Activated CD4-positive, alpha-beta T cell treated with anti-CD3 and anti-CD28 coated beads, Interleukin-2, amount 50 U/mL, for 16 hours (primary cell): ENCODE measurements around the gene SPECC1.
"Not testable (repeated sequence)": the region's sequence is repeated elsewhere in the genome, so short reads cannot be mapped to it uniquely, and the experiment has no call there.

ENCODE experiments used
- DNase-seq: peaks from one replicate; pipeline ENCODE4 v3.0.0-alpha.2; 2020

Gene SPECC1

GRCh38 chr17:20253323-20253722, 244.2 kb downstream of the SPECC1 start:
- no peak for DNase-seq

GRCh38 chr17:20254541-20254940, 245.4 kb downstream of the SPECC1 start:
- no peak for DNase-seq

DNA sequence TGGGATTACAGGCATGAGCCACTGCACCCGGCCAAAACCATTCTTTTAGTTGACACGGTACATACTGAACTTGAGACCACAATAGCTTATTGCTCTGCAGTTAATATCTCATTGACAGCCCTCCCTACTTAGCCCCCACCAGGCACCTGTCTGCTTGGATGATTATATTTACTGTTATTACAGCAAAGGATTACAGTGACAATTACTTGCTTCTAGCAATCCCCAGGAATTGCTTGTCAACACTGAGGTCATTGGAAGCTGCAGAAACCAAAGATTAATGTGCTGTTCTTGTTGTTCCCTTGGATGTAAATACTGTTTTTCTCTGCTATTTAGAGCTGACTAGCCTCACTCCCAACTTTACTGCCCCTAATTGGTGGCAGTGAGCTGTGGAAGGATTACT, 247.0 kb downstream of the SPECC1 start:
- no peak for DNase-seq

GRCh38 chr17:20257008-20257407, 247.8 kb downstream of the SPECC1 start:
- no peak for DNase-seq

- no peak for DNase-seq
Measured at GRCh38 chr17:20257798-20258197, 248.6 kb downstream of the SPECC1 start.

- DNase-seq, result no peak
Measured at GRCh38 chr17:20259668-20260067, 250.5 kb downstream of the SPECC1 start.

DNA sequence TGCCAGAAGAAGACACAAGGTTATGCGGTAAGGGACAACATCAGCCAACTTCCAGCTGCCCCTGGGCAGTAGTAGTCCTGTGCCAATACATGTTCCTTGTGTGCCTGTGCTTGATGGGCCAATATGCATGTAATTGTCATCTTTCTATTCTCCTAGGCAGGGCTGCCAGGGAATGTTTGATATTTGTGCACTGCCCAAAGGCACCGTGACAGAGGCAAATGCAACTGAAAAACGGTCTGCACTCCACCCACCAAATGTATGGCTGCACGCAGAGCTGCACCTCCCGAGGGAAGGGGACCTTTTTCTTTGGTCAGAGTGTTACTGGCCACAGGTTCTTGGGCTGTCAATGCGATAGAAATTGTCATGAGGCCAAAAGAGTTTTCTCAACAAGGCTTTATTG, 251.1 kb downstream of the SPECC1 start:
- DNase-seq, result no peak

DNA sequence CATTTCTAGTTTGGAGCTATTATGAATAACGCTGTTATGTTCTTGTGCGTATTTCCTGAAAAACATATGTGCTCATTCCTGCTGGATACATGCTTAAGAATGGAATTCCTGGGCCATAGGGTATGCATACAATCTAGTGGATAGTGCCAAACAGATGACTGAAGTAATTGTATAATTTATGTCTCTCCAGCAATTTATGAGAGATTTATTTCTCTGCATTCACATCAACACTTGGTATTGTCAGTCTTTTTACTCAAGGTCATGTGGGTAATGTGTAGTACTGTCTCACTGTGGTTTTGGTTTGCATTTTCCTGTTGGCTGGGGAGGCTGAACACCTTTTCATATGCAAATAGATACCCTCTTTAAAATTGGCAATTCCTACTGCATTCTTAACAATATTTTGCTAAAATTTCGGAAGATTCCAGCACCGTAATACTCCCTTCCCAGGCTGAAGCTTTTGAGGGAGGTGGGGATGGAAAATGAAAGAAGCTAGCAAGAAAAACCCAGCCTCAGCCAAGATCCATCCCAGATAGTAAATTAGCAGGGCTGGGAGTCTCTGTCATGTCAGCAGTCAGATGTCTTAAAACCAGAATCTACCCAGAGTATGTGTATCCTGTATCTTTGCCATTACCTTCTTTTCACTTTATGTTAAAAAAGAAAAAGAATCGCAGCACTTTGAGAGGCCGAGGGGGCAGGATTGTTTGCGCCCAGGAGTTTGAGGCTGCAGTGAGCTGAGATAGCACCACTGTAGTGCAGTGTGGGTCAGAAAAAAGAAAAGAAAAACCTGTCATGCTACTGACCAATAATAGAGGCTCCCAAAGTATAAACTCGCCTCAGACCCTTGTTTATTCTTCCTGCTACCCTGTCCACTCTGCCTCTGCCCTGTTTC, 253.3 kb downstream of the SPECC1 start:
- no peak for DNase-seq

DNA sequence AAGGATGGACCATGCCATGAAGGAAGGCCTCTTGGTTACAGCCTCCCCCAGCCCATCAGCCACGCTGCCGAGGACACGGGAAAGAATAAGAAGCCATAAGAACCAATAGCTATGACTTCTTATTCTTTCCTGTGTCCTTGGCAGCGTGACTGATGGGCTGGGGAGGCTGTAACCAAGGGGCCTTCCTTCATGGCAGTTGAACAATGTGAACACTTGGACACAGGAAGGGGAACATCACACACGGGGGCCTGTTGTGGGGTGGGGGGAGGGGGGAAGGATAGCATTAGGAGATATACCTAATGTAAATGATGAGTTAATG, 253.9 kb downstream of the SPECC1 start:
- not testable (repeated sequence) for DNase-seq

DNA sequence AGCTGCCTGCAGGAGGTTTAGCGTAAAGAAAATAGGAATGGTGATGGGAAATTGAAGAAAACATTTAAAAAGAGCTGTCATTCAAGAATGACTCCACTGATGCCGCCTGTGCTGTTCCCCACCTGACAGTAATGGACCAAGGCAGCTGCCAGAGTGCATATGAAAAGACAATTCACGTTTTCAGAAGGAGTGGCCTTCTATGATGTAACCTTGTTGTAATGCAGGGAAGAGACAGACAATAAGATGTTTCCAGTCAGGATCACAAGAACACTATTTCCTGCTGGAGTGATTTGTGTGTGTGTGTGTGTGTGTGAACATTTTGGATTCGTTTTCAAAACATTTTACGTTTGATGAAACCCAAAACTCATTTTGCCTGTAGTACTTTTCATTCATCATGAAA, 254.4 kb downstream of the SPECC1 start:
- DNase-seq, result no peak

DNA sequence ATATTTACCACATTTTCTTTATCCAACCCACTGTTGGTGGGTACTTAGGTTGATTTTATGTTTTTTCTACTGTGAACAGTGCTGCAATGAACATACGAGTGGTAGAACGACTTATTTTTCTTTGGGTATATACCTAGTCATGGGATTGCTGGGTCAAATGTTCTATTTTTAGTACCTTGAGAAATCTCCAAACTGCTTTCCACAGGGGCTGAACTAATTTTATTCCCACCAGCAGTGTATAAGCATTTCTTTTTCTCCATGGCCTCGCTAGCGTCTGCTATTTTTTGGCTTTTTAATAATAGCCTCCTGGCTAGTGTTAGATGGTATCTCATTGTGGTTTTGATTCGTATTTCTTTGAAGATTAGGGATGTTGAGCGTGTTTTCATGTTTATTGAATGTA, 255.8 kb downstream of the SPECC1 start:
- no peak for DNase-seq

DNA sequence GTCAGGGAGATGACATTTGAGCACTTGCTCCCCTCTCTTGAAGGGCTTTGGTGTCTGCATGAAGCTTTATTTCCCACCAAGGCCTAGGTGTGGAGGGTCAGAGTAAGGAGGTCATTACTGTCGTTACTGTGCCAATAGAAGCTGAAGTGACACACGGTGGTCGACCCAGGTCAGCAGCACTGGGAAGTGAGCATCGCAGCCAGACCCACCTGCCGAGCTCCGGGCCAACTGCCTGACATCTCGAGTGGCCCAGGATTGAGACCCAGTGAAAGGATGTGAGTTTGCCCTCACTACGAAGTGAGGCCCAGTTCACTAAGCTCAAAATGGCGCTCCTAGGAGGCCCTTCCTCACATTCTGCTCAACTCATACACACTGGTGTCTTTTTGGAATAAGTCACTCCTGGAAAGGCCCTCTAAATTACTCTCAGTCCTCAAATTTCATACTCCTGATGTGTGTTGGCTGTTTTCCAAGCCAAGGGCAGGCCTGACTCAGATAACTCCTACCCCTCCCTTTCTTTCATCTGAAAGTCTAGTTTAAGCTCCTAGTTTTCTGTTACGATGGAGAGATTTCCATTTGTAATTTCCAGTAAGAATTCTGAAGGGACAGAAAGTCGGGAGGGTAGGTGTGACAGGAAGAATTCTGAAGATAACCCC, 257.8 kb downstream of the SPECC1 start:
- DNase-seq, result no peak

GRCh38 chr17:20267459-20267842, 258.3 kb downstream of the SPECC1 start:
- no peak for DNase-seq

DNA sequence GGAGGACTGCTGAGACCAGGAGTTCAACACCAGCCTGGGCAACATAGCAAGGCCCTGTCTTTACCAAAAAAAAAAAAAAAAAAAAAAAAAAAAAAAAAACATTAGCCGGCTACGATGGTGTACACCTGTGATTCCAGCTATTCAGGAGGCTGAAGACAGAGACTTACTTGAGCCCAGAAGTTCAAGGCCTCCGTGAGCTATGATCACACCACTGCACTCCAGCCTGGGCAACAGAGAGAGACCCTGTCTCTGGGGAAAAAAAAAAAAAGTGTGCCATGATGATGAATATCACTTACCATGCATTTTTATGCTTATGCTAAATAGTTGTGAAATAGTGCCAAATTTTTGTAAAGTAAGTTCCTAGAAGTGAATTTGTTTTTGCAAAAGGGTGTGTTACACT, 261.2 kb downstream of the SPECC1 start:
- no peak for DNase-seq

DNA sequence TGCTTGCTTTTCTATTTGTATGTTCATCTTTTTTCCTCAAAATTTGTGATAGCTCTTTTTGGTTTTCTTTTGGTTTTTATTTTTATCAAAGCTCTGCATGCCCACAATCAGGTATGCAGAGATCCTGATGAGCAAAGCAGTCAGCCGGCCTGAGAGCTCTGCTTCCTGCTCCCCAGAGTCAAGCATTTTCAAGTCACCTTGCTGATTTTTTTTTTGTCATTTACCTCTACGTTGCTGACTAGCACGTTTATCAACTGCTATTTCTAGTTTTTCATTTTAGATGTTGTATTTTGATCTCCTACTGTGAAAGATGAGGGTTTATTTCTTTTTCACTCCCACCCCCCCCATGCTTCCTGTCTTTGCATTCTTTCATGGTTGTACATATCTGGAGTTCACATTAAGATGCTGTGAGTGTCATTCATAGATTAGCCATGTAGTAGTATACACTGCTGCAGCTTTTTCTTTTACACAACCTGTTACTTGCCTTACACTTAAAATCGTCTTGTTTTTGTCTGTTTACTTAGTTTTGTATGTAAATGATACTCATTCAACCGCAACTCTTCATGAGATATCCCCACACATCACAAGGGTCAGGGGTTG, 262.0 kb downstream of the SPECC1 start:
- no peak for DNase-seq

DNA sequence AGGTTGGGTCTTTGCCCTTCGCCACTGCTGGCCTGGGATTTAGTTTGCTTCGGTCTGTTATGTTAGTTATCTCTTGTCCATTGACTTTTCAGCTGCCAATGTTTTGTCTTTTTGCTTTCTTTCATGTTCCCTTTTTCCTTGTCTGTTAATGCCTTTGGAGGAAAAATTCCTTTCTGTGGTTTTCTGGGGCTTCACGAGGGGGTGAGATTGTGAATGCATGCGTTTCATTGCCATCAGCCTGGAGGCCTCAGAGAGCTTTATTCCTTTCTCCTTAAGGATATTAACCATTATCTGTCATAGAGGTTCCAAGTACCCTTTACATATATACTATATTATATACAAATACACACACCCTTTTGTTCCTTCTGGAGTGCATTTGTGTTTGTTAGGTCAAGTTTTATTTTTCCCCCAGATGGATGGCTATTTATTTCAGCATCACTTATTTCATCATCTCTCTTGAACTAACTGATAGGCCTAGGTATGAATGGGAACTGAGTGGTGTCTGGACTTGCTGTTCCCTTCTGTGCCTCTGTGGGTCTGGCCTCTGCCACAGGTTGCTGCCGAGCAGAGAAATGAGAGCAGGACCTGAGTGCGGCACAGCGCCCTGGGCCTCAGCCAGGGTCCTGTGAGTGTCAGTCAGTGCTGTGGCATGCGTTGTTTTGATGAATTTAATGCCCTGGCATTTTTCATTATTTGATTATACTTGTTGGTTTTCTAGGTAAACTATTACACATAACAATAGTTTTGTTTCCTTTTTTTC, 264.8 kb downstream of the SPECC1 start:
- DNase-seq, result no peak

DNA sequence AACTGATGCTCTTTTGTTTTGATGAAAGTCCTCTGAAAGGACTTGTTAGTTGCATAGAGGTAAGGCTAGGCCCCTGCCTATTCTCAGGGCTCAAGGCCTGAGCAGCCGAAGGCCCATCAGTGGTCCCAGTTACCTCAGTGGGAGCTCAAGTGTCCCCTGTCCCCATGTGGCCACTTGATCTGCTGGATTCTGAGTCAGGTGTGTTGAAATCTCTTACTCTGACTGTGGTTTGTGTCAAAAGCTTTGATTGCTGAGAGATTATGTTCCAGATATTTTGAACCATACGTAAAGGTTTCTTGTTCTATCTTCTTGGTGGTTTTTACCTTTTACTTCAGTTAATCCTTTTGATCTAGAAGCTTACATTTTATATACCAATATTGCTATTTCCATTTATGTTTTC, 266.5 kb downstream of the SPECC1 start:
- DNase-seq, result no peak

- no peak for DNase-seq
Measured at GRCh38 chr17:20276421-20276820, 267.3 kb downstream of the SPECC1 start.

DNA sequence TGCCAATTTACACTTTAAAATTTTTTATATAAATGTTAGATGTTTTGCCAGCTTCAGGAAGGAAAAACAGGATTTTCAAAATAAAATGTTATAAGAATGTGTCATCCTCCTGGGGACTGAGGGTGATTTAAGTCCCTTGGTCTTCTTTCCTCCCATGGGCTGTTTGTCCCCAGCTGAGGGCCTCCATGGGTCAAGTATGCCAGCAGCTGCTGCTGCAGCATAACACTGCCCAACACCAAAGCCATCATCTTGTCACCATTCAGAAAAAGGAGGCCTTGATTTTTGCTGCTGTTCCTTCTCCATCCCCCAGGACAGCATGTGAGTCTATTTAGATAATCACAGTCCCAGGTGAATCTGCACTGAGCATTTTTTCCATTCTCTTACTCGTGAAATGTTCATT, 269.6 kb downstream of the SPECC1 start:
- no peak for DNase-seq

- DNase-seq, result no peak
Measured at GRCh38 chr17:20279631-20280030, 270.5 kb downstream of the SPECC1 start.

GRCh38 chr17:20280051-20280450, 270.9 kb downstream of the SPECC1 start:
- DNase-seq, result no peak

- DNase-seq, result peak; percentile 17
Measured at GRCh38 chr17:20280851-20281250, 271.7 kb downstream of the SPECC1 start.

GRCh38 chr17:20281860-20282259, 272.7 kb downstream of the SPECC1 start:
- DNase-seq, result no peak
